HG03575 (cell line): ENCODE measurements around the gene INPP4A.

Experiments used
- ATAC-seq: cut with Tn5 transposase; IDR thresholded peaks from one replicate; pipeline ENCODE4 v1.9.1; 2021; ENCODE audit not compliant: unreplicated experiment, insufficient number of reproducible peaks, low FRiP score; ENCODE audit errors: extremely low read depth

Gene INPP4A

DNA sequence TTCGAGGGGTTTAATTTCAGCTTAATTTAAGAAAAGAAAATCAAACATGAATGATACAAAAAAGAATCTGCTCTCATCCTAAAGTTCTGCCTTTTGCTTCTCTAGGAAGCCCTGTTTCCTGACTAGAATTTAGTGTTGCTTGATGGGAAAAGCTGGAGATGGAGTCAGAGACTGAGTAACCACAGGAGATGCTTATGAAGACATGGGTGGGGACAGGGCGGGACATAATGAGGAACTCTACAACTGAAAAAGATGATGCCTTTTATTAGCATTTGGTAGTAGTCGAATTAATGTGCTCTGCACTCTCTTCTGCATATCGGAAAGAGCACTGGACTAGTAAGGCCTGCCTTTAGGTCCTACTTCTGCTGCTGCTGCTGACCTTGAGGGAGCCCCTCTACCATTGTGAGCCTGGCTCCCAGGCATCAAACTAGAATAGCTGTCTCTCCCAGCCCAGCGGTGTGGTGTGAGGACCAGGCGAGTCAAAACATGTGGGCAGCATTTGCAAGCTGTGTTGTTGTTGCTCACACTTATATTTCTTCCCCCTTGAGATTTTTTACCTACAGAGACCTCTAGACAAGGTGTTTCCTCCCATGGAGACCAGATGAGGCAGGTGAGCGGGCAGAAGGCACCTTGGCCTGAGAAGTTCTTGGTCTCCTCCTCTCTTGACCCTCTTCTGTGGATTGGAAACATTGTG lies 61.5 kb downstream of the INPP4A start:
- no peak for ATAC-seq

- no peak for ATAC-seq
Observed at GRCh38 chr2:98506881-98507280, 62.2 kb downstream of the INPP4A start.

GRCh38 chr2:98507461-98507860 lies 62.8 kb downstream of the INPP4A start:
- no peak for ATAC-seq

GRCh38 chr2:98507891-98508708 lies 63.4 kb downstream of the INPP4A start:
- no peak for ATAC-seq

DNA sequence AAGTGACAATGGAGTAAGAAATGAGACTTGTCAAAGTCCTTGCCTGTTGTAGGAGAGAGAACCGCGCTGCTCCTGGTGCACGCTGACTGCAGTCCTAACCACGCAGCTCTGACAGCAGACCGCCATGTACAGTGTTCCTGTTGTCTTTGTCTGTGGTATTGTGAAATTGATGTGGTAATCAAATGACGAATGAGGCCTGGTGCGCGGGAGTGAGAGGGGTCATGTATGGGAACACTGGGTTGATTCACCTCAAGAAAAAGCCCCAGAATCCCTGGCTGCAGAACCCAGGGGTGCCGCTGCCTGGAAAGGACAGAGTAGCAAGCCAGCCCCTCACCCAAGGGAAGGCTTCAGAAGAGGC lies 64.0 kb downstream of the INPP4A start:
- ATAC-seq, result no peak

DNA sequence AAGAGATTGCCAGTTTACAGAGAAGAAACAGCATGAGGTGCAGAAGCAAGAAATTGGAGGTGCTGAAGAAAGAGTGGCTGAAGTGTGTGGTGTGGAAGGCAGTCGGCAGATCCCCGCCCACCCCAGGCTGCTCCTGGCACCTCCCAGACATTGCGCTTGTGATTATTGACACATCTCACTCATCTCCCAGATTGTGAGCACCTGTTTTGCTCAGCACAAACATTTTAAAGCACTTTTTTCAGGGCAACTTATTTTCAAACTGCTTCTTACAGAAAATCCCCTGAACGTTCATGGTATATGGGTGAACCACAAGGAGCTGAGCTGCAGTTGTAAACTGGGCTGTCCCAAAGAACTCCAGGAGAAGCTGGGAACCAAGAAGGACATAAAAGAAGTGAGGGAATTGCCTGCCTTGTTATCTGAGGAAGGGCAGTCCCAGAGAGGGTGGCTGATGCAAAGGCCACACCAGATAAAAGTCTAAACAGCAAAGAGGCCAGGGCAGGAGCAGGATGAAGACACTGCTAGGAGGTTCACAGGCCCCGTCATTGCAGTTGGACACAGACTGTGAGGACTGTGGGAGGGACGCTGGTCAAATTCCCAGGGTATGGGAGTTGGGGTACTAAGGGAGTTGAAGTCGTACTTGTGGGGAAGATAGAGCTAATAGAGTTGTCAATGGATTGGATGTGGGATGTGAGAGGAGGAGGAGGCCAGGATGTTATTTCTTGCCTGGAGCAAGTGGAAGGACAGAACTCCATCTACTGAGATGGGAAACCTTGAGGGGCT lies 65.1 kb downstream of the INPP4A start:
- no peak for ATAC-seq

DNA sequence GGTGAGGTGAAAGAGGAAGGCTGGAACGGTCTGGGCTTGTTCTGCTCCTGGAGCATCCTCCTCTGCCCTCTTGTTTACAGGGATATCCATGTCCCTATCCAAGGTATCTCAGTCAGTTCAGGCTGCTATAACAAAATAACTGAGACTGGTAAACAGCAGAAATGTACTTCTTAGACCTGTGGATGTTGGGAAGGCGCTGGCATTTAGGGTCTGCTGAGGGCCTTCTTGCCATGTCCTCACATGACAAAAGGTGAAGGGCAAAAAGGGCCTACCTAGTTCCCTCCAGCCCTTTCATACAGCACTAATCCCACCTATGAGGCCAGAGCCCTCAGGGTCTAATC lies 65.6 kb downstream of the INPP4A start:
- ATAC-seq, result no peak

- no peak for ATAC-seq
Observed at GRCh38 chr2:98511981-98512380, 67.3 kb downstream of the INPP4A start.

- ATAC-seq, result no peak
Observed at GRCh38 chr2:98512699-98513098, 68.0 kb downstream of the INPP4A start.

DNA sequence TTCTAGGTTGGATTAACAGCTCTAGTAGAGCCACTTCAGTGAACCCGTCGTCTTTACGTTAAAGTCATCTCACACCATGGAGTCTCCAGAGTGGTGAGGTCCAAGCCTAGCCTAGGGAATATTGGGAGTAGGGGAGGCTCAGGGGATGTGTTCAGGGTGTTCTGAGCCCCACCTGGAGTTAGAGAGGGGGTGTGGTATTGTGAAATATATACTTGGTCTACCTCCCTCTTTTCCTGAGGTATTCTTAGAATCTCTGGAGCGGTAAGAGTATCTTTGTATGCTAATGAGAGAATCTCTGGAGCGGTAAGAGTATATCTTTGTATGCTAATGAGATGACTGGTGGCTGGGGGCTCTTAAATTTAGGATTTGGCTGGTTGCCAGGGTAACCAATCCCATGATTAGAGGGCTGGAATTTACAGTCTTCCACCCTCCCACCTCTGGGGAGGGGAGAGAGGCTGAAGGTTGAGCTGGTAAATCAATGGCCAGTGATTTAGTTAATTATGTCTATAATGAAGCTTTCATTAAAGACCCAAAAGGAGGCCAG lies 69.5 kb downstream of the INPP4A start:
- no peak for ATAC-seq

DNA sequence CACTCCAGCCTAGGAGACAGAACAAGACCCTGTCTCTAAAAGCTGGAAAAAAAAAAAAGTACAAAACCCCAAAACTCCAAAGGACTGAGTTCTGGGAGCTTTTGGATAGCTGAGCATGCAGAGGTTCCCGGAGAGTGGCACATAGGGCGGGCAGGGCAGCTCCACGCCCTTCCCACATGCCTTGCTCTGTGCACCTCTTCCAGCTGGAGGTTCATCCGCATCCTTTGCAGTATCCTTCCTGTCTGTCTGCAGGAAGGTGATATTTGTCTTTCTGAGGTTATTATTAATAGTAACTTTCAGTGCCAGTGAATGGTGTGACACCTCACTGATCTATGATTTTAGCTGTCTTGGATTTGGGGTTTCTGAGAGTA lies 70.2 kb downstream of the INPP4A start:
- ATAC-seq, result no peak

- ATAC-seq, result no peak
Observed at GRCh38 chr2:98515250-98515991, 70.8 kb downstream of the INPP4A start.

DNA sequence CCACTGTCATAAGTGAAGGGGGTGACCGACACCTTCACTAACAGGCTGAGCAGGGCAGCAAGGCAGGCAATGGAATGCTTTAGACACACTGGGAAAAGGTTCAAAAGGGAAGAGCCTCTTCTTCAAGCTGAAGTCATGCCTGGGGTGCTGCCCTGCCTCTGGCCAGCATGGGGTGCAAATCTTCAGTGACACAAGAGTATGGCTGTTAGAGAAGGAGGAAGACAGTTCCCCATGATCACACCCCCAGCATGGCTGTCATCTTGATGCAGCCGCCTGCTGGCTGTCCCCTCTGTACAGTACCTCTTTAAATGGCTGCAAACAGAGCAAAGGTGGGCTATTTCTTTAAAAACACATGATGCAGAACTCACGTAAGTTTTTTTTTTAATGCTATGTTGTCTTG lies 71.9 kb downstream of the INPP4A start:
- no peak for ATAC-seq

GRCh38 chr2:98517636-98518035 lies 73.0 kb downstream of the INPP4A start:
- no peak for ATAC-seq

- ATAC-seq, result no peak
Observed at GRCh38 chr2:98518101-98518500, 73.4 kb downstream of the INPP4A start.

GRCh38 chr2:98519156-98519555 lies 74.5 kb downstream of the INPP4A start:
- ATAC-seq, result no peak

DNA sequence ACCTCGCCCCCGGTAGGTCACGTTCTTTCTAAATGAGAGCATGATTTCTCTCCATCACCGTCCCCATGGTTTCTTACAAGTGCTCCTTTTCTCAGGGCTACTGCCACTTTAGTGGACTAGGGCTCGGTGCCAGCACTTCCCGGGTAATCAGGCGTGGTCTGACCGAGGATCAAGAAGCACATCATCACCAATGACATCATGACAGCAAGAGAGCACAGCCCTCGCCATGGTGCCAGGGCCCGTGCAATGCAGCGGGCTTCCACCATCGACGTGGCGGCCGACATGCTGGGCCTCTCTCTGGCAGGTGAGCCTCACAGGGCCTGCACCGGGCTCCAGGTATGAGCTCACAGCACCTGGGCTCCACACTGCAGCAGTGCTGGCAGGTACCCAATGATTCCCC lies 75.2 kb downstream of the INPP4A start:
- no peak for ATAC-seq

DNA sequence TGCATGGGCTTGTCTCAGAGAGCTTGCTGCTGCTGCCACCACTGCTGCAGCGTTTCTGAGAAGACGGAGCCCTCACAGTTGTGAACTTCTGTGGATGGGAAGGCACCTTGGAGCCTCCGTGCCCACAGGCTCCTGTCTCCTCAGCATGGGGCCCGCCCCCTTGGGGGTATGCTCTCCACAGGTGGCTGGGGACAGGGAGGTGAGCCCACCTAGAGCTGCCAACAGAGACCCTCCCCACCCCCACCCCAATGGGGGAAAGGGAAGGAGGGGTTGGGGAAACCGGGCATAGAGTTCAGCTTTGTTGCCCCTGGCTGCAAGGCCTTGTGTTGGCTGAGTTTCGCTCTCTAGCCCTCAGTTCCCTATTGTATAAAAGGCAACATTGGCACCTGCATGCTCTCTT lies 76.1 kb downstream of the INPP4A start:
- no peak for ATAC-seq

GRCh38 chr2:98521266-98521665 lies 76.6 kb downstream of the INPP4A start:
- no peak for ATAC-seq
